RPMI8226 (cell line): ENCODE data around the gene ZNF454.

Experiments used
- DNase-seq: peaks from one replicate; pipeline ENCODE4 v3.0.0-alpha.2; 2015

ZNF454 gene

DNA sequence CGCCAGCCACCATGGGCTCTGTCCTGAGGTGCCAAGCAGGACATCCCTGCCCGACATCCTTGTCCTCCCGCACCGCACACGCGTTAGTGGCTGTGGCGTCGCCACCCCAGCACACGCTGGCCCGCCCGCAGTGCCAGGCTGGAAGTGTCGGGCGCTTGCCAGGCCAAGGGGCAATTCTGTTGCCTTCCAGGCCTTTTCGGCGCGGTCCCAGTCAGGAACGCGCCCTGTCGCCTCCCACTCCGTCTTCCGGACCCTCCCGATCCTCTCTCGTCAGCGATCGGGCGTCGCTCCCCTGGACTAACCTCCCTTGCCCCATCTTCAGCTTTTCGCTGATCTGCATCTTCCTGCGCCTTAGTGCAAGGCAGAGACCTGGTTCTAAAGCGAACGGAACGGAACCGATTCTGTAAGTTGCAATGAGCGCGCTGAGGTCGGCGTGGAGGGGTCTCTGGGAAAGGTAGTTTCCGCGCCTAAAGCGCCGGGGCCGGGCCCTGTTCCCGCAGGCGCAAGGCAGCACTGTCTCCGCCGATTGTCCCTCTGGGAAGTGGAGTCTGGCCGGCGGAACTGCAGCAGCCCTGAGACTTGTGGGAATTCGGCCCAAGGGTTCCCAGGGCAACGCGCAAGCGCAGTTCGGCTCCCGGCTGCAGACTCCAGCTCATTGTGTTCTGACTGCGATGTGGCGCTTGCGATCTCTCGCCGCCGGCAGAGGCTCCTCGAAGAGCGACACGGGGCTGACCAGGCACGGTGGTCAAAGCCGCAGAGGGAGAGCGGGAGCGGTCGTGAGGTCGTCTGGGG is at the start of gene ZNF454:
TSS of gene ZNF454 (plus strand) at position 630 of the 792 bp plus-strand sequence. CDS start 1,594 bp downstream, outside the sequence.
- DNase-seq = no peak

DNA sequence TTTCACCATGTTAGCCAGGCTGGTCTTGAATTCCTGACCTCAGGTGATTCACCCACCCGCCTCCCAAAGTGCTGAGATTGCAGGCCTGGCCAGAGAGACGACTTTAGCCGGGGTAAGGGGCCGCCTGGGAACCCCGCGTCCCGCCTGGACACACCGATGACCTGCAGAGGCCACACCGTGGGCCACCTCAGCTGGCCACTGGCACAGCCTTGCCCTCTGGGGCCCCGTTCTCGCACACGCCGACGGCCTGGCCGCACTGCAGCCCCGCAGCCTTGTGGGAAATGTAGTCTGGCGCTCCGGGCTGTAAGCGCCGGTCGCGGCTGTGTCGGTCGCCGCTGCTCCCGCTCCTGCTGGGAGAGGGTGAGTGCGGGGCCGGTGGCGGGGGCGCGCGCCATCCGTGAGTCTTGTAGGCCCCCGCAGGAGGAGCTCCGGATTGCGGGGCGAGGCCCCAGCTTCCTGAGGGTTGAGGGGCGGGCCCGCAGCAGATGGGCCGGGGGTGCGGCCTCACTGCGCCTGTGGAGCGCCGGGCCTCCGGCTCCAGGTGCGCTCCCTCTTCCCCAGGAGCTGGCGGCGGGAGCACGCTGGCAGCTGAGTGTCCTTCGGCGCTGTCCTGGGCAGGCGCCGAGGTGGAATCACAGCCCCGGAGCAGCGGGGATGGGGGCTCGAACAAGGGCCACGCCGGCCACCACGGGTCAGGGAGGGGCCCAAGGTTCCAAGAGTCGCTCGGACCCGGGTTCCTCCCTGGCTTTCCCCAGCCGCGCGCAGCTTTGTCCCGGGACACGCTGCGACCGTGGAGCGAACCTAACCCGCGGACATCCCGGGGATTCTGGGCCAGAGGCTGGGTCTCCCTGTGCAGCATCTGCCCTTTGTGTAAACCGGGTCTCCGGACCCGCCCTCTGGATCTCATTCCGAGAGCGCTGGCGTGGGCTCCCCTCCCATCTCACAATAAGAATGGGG is 45.1 kb upstream of the ZNF454 start, which contains the start of gene ZFP2:
TSS of gene ZFP2 (plus strand) at position 299 of the 957 bp plus-strand sequence. CDS start 35,401 bp downstream, outside the sequence.
- DNase-seq = peak; percentile 53

DNA sequence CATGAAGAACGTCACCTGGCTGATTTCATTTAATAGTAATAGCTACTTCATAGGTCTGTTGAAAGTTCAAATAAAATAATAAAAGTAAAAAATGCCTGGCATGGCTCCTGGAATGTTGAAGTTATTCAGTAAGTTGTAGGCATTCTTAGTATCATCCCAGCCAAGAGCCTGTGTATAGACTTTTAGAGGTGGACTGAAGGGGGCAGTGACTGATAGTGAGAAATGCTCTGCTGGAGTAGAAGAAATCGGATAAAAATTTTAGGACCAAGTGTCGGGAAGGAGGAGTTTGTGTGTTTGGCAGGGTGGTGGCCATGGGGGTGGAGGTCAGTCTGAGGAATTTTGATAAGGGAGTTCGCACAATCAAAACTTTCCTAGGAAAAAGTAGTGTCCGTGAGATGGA is 41.7 kb upstream of the ZNF454 start:
- no peak for DNase-seq

DNA sequence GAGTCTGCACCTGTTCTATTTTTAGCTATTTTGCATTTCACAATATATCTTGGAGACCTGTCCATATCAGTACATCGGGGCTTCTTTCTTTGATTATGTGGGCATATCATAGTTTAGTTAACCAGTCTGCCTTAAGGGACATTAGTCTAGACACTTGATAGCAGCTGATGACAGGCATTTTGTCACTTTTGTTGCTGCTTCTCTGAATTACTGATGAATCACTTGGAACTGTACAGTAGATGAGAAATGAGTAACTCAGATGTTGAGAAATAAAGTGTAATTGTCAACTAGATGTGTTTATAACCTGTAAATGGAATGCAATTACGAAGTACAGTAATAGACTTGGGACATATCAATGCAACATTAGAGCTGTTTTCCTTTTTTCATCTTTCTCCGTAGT is 38.1 kb upstream of the ZNF454 start:
- DNase-seq = no peak

DNA sequence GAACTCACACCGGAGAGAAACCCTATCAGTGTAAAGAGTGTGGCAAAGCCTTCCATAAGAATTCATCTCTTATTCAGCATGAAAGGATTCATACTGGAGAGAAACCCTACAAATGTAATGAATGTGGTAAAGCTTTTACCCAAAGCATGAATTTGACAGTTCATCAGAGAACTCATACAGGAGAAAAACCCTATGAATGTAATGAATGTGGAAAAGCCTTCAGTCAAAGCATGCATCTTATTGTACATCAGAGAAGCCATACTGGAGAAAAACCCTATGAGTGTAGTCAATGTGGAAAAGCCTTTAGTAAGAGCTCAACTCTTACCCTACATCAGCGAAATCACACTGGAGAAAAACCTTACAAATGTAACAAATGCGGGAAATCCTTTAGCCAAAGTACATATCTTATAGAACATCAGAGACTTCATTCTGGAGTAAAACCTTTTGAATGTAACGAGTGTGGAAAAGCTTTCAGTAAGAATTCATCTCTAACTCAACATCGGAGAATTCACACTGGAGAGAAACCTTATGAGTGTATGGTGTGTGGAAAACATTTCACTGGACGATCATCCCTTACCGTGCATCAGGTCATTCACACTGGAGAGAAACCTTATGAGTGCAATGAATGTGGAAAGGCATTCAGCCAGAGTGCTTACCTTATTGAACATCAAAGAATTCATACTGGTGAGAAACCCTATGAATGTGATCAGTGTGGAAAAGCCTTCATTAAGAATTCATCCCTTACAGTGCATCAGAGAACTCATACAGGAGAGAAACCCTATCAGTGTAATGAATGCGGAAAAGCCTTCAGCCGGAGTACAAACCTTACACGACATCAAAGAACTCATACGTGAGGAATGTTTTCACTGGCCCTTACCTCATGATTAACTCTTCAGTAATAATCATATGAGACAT is 8.9 kb upstream of the ZNF454 start:
- DNase-seq = no peak

DNA sequence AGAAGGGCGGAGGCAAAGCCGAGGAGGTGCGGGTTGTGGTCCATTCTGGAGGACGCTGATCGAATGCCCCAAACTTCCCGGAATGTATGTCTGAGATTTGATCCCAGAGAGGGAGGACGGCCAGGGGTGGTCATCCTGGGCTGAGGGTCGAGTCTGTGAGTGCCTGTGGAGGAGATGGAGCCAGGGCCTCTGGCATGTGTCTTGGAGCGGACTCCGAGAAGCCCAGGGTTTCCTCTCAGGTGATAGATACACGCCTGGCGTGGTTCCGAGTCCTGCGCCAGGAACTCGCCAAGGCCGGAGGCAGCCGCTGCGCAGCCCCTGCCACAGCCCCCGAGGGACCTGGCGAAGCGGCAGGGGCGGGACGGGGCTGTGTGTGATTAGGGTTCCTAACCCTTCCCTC is 363 bp downstream of the ZNF454 start:
- DNase-seq = no peak

DNA sequence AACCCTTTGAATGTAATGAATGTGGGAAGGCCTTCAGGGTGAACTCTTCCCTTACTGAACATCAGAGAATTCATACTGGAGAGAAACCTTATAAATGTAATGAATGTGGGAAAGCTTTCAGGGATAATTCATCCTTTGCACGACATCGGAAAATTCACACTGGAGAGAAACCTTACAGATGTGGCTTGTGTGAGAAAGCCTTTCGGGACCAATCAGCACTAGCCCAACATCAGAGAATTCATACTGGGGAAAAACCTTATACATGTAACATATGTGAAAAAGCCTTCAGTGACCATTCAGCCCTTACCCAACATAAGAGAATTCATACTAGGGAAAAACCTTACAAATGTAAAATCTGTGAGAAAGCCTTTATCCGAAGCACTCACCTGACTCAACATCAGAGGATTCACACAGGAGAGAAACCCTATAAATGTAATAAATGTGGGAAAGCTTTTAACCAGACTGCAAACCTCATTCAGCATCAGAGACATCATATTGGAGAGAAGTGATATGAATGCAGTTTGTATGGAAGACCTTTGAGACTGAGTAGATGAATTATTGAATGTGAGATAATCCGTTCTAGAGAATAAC is 24.6 kb downstream of the ZNF454 start:
- no peak for DNase-seq

DNA sequence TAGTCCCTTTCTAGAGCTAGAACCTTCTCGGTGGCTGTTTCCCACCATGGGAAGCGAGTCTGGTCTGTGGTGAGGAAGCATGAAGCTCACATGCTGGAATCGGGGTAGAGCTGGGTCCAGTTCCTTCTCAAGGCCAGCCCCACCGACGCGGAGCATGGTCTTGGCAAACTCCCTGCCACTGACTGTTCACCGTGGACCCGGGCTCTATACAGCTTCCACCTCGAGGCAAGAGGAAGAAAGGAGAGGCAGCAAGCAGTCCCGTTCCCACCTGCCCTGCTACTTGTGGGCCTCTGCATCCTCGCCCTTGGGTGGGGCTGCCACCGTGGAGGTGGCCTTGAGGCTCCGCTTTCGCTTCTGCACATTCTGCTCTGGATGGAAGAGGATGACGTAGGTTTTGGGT is 40.4 kb downstream of the ZNF454 start:
- no peak for DNase-seq

DNA sequence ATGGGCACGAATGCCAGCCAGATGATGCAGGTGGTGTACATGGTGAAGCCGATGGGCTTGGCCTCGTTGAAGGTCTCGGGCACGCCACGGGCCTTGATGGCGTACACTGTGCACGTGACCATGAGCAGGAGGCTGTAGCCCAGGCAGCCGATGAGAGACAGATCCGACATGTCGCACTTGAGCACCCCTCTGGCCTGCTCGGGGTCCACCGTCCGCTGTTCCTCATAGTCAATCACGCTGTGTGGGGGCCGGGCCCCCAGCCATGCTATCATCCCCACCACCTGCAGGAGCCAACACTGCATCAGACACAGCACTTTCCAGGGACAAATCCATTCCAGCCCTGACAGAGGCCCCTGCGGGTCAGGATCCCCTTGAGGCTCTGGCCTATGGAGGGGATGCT is 41.9 kb downstream of the ZNF454 start:
- DNase-seq = no peak

DNA sequence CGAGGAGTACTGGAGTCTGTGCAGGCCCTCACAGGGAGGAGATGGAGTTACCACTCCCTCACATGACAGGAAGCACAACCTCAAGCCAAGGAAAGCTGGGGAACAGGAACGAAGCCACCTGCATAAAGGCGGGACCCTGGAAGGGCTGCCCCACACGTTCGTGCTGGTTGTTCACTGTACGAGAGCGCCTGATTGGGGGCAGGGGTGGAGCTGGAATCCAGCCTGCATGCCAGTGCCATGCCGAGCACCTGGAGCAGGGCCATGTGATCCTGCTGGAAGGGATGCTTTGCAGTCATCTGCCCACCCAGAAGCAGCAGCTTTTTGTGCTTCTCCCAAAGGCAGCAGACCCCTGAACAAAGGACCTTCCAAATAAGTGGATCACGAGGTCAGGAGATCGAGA is 42.7 kb downstream of the ZNF454 start:
- DNase-seq = no peak

DNA sequence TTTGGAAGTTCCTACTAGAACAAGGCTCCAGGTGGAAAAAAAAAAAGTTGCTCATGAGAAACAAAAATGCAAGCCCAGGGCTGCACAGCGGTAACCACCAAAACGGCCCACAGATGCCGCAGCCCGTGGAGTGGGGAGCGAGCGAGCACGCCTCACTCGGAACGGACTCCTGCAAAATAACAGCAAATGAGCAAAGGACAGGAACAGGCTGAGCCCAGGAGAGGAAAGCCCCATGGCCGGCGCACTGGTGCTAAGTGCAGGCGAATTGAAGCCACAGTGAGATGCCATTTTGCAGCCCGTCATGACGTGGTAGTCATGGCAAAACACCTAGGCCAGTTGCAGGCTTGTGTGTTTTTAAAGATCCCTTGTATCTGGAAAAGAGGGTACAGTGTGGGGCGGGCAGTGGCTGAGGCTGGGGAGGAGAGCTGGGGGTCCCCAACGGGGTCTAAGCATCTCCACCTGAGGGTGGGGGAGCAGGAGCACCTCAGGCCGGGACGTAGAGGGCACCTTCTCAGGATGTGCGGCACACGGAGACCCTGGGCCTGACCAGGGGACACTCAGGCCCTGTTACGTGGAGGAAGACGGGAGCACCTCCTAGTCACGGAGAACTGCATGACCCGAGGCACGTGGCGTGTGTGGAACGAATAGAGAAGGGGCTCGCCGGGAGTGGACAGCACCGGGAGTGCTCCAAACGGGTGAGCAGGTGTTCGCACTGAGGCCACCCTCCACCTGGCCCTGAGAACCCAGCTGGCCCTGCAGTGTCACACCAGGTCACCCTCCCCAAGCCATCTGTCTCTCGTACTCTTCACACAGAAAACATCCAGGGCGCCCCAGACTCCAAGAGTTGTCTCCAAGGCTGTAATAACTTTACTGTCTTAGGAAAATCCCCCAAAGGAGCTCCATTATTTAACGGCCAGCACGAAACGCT is 43.4 kb downstream of the ZNF454 start:
- DNase-seq = no peak

DNA sequence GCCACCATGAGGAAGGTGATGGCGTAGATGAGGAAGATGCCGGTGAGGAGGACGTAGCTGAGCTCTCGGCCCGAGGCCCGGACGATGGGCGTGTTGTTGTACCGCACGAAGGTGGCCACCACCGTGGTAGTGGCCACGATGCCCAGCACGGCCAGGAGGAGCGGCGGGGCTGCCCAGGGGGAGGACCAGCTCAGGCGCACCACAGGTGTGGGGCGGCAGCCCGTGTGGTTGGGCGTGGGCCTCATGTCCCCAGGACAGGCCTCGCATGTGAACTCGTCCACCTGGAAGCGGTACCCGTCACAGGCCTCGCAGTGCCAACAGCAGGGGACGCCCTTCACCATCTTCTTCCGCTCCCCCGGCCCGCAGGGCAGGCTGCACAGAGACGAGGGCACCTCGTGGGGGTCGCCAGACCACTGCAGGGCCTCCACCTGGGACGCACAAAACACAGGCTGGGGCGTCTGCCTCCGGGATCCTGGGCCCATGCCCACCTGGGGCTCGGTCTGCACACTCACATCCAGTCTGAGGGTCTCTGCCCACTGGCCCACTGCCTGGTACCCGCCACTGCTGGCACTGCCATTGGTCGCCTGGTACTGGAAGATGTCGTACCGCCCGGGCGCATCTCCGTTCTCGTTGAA is 45.4 kb downstream of the ZNF454 start:
- DNase-seq = no peak

DNA sequence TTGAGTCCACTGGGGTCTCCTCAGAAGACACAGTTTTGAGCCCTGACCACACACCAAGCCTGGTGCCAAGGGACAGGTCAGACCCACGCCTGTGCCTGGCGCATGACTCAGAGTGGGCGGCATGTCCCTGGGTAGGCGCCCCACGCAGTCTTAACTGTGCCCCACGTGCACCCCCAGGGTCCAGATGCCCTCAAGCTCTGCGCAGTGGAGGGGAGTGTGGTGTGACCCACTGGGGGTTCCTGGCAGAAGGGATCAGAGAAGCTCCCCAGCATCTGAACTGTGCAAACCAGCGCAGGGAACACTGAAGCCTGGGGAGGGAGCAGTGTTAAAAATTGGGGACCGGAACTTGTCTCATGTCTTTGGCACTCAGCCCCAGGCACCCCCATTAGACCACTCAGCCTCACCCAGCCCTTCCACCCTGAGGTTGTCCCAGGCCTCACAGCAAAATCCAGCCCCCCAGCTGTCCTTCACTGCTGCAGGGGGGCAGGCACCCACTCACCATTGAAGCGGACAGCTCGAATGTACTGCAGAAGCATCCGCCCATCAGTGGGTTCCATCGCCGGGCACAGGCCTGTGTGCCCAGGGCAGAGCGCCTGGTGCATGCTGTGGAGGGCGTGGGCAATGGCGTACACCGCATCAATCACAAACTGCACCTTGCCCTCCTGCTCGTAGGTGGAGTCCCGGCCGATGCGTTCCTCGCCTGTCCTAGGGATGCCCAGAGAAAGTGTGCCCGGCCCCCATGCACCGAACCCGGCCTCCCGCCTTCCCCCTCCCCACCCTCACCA is 47.6 kb downstream of the ZNF454 start:
- no peak for DNase-seq

DNA sequence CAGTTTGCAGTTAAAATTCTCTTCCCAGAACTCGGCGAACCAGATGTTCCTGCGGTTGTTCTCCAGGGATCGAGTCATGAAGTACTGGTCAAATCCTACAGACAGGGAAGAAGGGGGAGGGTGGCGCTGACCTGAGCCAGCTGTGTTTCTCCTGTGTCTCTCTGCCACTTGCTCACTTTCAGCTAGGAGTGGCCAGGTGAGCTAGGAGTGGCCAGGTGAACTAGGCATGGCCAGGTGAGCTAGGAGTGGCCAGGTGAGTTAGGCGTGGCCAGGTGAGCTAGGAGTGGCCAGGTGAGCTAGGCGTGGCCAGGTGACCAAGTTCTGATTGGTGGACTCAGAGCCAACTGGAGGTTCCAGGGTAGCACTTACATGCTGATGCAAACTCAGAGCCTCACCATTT is 48.3 kb downstream of the ZNF454 start:
- no peak for DNase-seq

DNA sequence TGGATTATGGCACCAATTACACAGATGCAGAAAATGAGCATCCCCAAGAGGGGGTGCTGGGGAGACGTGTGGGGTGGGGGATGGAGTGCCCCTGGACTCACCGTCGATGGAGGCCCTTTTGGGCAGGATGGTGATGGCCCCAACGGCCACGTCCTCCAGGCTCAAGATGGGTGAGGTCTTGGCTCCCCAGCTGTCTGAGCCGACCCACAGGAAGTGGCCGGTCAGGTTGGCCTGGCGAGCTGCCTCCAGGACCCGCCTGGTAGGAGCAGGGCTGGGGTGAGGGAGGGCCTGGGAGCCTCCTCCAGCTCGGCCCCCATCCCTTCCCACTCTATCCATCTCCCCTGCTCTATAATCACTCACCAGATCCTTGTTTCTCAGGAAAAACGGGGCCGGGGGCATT is 49.5 kb downstream of the ZNF454 start:
- no peak for DNase-seq

DNA sequence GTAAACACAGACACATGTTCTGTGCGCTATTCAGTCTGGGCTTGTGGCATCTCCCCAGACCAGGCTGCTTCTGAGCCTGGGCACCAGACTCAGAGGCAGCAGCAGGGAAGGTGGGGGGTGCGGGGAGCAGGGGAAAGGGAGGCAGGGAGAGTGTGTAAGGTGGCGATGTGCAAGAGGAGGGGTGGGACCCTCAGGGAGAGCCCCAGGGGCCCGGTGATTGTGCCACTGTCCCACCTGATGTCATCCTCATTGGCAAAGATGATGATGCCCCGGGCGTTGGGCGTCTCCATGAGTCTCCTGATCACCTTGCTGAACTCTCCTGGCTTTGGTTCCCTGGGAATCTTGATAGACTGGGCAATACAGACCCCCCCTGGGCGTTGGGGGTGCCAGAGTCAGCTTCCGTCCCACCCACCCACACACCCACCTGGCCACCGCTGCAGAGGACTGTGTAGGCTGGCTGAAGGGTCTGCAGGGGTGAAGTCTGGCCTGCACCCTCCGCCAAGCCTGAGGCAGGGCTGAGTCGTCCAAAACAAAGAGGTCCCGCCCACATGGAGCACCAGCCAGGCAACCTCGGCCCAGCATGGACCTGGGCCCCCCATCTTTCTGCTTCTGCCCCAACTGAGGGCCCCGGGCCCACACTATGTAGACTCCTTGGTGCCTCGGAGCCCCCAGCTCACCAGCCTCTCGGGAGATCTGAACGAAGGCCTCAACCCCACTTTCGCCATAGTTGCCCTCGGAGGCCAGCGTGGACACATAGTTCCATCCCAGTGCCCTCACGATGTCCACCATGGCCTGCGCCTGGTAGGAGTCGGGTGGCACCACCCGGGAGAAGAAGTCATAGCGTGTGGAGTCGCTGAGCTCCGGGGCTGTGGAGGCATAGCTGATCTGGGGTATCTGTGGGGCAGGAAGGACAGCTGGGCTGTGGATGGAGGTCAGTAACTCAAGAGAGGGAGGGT is 50.5 kb downstream of the ZNF454 start:
- DNase-seq = no peak

DNA sequence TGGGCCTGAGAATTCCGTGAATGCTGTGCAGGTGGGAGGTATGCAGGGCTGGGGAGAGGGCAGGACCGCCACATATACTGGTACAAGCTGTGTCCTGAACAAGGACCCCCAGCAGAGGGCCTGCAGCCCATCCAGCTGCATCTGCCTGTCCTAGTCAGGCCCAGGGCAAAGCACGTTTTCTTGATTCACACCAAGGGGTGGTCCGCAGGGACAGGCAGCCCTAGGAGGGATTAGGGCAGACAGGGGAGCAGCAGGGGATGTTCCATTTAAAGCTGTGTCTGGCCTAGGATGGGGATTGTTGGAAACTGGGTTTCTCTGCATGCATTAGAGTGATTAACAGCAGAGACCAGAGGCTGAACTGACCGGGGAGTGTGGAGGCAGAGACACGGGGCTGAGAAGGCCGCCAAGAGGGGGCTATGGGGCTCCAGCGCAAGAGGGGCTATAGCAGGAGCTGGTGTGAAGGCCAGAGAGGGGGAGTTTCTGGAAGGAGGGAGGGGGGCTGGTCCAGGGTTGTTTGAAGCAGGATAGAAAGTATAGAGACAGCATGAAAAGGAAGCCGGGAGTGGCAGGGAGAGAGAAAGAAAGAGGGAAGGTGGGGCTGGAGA is 51.4 kb downstream of the ZNF454 start:
- DNase-seq = no peak

DNA sequence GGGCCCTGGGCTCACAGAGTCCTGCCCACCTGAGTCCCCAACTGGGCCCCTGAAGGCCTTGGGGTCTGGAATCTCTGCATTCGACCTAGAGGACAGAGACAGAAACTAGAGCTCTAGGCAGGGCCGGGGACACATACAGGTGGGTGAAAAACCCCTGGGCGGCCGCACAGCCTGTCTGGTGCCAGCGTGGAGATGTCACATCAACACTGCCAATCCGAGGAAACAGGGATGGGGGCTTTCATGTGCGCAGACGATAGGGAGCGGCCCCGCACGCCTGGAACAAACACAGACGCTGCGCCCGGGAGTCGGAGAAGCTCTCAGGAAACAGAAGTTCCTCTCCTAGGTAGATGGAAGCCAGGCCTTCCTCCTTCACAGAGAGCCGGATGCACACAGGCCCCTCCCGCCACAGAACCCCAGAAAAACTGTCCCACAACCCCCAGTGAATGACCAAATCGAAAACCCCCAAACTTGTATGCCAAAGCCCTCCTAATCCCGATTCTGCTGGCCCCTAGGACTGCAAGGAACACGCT is 52.3 kb downstream of the ZNF454 start:
- DNase-seq = no peak
